ENCODE data around the gene HEATR1. TPM values are rescaled to one million over a fixed set of nuclear protein-coding genes. Genes with fewer than 3 reads are reported as not detected.
"Not testable (repeated sequence)": the region's sequence is repeated elsewhere in the genome, so short reads cannot be mapped to it uniquely, and the experiment has no call there.

The HEATR1 gene
- total and polyA plus RNA-seq, 2 donors from 2014 or later: 2.9 to 34.4 TPM

DNA sequence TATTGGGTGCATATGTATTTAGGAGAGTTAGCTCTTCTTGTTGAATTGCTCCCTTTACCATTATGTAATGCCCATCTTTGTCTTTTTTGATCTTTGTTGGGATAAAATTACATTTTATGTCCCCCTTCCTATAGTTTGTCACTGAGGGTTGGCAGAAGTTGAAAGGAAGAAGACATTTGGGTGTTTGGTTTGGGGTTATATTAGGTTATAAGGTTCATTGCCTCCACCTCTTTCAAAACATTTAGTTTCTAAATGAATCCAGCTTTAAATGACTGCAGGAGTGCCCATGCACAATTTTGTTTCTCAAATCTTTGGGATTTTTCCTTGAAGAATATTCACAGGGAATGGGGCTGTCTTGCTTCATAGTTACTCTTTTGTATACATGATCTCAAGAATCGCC lies 95.1 kb downstream of the HEATR1 start:
- TF ChIP-seq, protein P1, sequence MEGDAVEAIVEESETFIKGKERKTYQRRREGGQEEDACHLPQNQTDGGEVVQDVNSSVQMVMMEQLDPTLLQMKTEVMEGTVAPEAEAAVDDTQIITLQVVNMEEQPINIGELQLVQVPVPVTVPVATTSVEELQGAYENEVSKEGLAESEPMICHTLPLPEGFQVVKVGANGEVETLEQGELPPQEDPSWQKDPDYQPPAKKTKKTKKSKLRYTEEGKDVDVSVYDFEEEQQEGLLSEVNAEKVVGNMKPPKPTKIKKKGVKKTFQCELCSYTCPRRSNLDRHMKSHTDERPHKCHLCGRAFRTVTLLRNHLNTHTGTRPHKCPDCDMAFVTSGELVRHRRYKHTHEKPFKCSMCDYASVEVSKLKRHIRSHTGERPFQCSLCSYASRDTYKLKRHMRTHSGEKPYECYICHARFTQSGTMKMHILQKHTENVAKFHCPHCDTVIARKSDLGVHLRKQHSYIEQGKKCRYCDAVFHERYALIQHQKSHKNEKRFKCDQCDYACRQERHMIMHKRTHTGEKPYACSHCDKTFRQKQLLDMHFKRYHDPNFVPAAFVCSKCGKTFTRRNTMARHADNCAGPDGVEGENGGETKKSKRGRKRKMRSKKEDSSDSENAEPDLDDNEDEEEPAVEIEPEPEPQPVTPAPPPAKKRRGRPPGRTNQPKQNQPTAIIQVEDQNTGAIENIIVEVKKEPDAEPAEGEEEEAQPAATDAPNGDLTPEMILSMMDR (IDR thresholded peaks at IDR 0.05; ENCODE audit: borderline replicate concordance, extremely low read depth, insufficient read depth): no peak
- Histone ChIP-seq H3K4me3 (ENCODE audit: low read length in 3 of 3) (no peak overlapping the region), H3K9ac (ENCODE audit: low read length in 3 of 3) (no peak overlapping the region), H3K36me3 (ENCODE audit: control insufficient read depth in 2 of 3, insufficient read depth in 3 of 3, low read length in 3 of 3) (no peaks in the 10 kb centered on the region), H3K4me1 (ENCODE audit: control insufficient read depth in 2 of 3, insufficient read depth in 2 of 3, low read depth in 1 of 3, low read length in 3 of 3) (no peaks in the 10 kb centered on the region), H3K27me3 (ENCODE audit: control insufficient read depth, insufficient read depth, low read length) (no peaks in the 10 kb centered on the region), H3K9me3 (ENCODE audit: control insufficient read depth in 2 of 3, insufficient read depth in 1 of 3, low read length in 3 of 3) (no peaks in the 10 kb centered on the region), H3K27ac (ENCODE audit: low read depth in 2 of 2, low read length in 2 of 2) (no peak overlapping the region)
- intact Hi-C loops (cut with DNase I): no loop called here
- no peak for FAIRE-seq
- no peak for DNase-seq

DNA sequence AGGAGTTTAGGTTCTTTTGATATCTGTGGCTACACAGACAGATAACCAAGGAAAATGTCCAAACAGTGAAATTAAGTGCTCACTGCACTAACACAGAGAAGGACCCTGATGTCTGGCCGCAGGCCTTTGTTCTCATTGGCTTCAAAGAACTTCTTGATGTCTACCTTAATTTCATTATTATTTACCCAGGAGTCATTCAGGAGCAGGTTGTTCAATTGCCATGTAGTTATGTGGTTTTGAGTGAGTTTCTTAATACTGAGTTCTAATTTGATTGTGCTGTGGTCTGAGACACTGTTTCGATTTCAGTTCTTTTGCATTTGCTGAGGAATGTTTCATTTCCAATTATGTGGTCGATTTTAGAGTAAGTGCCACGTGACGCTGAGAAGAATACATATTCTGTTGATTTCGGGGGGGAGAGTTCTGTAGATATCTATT lies 95.7 kb downstream of the HEATR1 start:
- H3K27ac ChIP-seq (ENCODE audit: low read depth in 2 of 2, low read length in 2 of 2): no peak overlapping the region
- TF ChIP-seq, protein P1 (IDR thresholded peaks at IDR 0.05; ENCODE audit: borderline replicate concordance, extremely low read depth, insufficient read depth): no peak
- no peak for FAIRE-seq
- DNase-seq: peak in 1 of 5 donors; percentile 2
- no peaks in the 10 kb centered on the region for H3K9me3 ChIP-seq (ENCODE audit: control insufficient read depth in 2 of 3, insufficient read depth in 1 of 3, low read length in 3 of 3)
- no peak overlapping the region for H3K4me3 ChIP-seq (ENCODE audit: low read length in 3 of 3)
- intact Hi-C loops (cut with DNase I): no loop called here
- no peaks in the 10 kb centered on the region for H3K27me3 ChIP-seq (ENCODE audit: control insufficient read depth, insufficient read depth, low read length)
- H3K4me1 ChIP-seq (ENCODE audit: control insufficient read depth in 2 of 3, insufficient read depth in 2 of 3, low read depth in 1 of 3, low read length in 3 of 3): no peaks in the 10 kb centered on the region
- H3K9ac ChIP-seq (ENCODE audit: low read length in 3 of 3): no peak overlapping the region
- H3K36me3 ChIP-seq (ENCODE audit: control insufficient read depth in 2 of 3, insufficient read depth in 3 of 3, low read length in 3 of 3): no peaks in the 10 kb centered on the region

DNA sequence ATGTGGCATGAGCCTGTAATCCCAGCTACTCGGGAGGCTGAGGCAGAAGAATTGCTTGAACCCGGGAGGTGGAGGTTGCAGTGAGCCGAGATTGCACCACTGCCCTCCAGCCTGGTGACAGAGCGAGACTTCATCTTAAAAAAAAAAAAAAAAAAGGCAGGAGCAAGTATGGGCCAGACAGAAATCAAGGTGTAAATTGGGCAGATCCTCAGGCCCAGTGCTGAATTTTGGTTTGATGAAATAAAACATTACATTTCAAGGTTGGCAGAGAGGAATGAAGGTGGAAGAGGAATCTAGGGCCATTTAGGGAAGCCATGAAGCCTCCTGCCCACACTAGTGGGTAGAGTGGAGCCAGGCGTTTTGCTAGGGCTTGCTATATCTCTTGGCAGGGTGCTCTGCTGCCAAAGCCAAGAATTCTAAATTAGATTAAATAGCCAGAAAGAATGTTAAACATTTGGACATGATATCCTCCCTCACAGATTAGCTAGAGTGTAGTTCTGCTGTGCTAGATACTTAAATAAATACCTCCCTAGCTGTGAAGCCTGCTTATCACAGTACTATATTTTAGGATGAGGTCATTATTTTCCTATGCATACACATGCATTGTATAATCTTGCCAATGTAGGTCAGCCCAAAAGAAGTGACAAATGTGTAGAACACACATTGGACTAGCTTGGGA lies 97.2 kb downstream of the HEATR1 start:
- Histone ChIP-seq H3K4me1 (ENCODE audit: control insufficient read depth in 2 of 3, insufficient read depth in 2 of 3, low read depth in 1 of 3, low read length in 3 of 3) (peaks cover 0 to 3% (median 0%) of the 10 kb centered on the region in 3 donors), H3K4me3 (ENCODE audit: low read length in 3 of 3) (no peak overlapping the region), H3K9ac (ENCODE audit: low read length in 3 of 3) (no peak overlapping the region), H3K36me3 (ENCODE audit: control insufficient read depth in 2 of 3, insufficient read depth in 3 of 3, low read length in 3 of 3) (no peaks in the 10 kb centered on the region), H3K27me3 (ENCODE audit: control insufficient read depth, insufficient read depth, low read length) (no peaks in the 10 kb centered on the region), H3K9me3 (ENCODE audit: control insufficient read depth in 2 of 3, insufficient read depth in 1 of 3, low read length in 3 of 3) (no peaks in the 10 kb centered on the region), H3K27ac (ENCODE audit: low read depth in 2 of 2, low read length in 2 of 2) (no peak overlapping the region)
- intact Hi-C loops (cut with DNase I): no loop called here
- TF ChIP-seq, protein P1 (IDR thresholded peaks at IDR 0.05; ENCODE audit: borderline replicate concordance, extremely low read depth, insufficient read depth): no peak
- DNase-seq: peak in 3 of 5 donors; percentile 13 to 47 (median 33)
- FAIRE-seq: no peak

DNA sequence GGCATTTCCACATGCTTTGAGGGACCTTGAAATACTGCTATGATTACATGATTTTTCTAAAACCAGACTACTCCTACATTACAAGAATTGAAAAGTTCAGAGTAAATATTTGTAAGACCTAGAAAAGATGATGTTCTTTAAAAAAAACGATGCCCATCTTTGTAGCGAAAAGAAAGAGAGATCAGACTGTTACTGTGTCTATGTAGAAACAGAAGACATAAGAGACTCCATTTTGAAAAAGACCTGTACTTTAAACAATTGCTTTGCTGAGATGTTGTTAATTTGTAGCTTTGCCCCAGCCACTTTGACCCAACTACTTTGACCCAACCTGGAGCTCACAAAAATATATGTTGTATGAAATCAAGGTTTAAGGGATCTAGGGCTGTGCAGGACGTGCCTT lies 100.0 kb downstream of the HEATR1 start:
- H3K27ac ChIP-seq (ENCODE audit: low read depth in 2 of 2, low read length in 2 of 2); H3K4me3 ChIP-seq (ENCODE audit: low read length in 3 of 3); FAIRE-seq; DNase-seq; H3K36me3 ChIP-seq (ENCODE audit: control insufficient read depth in 2 of 3, insufficient read depth in 3 of 3, low read length in 3 of 3); H3K9me3 ChIP-seq (ENCODE audit: control insufficient read depth in 2 of 3, insufficient read depth in 1 of 3, low read length in 3 of 3); H3K9ac ChIP-seq (ENCODE audit: low read length in 3 of 3); H3K27me3 ChIP-seq (ENCODE audit: control insufficient read depth, insufficient read depth, low read length); intact Hi-C loops (cut with DNase I); H3K4me1 ChIP-seq (ENCODE audit: control insufficient read depth in 2 of 3, insufficient read depth in 2 of 3, low read depth in 1 of 3, low read length in 3 of 3): not testable (repeated sequence)

Measured in kidney (tissue), 14 donors.